ENCODE data around the gene NTSR1.

DNA sequence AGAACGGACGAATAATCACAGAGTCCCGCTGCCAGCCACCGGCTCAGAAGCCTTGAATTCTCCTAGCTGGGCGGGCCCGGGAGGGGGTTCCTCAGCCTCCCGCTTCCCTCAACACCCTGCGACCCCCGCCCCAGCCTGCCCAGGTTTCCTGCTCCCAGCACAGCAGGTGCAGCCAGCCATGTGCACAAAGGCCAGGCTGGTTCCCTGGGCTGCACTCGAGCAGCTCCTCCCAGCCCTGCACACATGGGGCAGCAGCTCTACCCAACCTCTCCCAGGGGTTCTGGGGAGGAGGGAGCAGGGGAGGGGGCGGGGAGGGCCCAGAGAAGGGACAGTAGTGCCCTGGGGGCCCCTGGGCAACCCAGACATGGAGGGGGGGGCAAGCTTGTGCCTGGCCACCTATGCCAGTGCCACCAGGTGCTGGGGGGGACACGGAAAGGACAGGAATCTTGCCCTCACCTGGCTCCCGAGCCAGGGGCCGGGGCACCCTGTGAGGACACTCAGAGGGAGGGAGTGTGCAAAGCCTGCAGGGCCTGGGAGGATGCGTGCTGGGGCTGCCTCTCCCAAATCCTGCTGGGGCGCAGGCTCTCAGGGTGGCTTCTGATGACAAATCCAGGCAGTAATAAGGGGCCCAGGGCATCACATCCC lies 1.2 kb upstream of the NTSR1 start:
- TF ChIP-seq TAF1 (IDR thresholded peaks at IDR 0.05; ENCODE audit: low read depth) = no peak
- TF ChIP-seq, protein P1, sequence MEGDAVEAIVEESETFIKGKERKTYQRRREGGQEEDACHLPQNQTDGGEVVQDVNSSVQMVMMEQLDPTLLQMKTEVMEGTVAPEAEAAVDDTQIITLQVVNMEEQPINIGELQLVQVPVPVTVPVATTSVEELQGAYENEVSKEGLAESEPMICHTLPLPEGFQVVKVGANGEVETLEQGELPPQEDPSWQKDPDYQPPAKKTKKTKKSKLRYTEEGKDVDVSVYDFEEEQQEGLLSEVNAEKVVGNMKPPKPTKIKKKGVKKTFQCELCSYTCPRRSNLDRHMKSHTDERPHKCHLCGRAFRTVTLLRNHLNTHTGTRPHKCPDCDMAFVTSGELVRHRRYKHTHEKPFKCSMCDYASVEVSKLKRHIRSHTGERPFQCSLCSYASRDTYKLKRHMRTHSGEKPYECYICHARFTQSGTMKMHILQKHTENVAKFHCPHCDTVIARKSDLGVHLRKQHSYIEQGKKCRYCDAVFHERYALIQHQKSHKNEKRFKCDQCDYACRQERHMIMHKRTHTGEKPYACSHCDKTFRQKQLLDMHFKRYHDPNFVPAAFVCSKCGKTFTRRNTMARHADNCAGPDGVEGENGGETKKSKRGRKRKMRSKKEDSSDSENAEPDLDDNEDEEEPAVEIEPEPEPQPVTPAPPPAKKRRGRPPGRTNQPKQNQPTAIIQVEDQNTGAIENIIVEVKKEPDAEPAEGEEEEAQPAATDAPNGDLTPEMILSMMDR (IDR thresholded peaks at IDR 0.05; ENCODE audit: poor library complexity, severe bottlenecking) = no peak
- TF ChIP-seq, protein P2, sequence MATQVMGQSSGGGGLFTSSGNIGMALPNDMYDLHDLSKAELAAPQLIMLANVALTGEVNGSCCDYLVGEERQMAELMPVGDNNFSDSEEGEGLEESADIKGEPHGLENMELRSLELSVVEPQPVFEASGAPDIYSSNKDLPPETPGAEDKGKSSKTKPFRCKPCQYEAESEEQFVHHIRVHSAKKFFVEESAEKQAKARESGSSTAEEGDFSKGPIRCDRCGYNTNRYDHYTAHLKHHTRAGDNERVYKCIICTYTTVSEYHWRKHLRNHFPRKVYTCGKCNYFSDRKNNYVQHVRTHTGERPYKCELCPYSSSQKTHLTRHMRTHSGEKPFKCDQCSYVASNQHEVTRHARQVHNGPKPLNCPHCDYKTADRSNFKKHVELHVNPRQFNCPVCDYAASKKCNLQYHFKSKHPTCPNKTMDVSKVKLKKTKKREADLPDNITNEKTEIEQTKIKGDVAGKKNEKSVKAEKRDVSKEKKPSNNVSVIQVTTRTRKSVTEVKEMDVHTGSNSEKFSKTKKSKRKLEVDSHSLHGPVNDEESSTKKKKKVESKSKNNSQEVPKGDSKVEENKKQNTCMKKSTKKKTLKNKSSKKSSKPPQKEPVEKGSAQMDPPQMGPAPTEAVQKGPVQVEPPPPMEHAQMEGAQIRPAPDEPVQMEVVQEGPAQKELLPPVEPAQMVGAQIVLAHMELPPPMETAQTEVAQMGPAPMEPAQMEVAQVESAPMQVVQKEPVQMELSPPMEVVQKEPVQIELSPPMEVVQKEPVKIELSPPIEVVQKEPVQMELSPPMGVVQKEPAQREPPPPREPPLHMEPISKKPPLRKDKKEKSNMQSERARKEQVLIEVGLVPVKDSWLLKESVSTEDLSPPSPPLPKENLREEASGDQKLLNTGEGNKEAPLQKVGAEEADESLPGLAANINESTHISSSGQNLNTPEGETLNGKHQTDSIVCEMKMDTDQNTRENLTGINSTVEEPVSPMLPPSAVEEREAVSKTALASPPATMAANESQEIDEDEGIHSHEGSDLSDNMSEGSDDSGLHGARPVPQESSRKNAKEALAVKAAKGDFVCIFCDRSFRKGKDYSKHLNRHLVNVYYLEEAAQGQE (IDR thresholded peaks at IDR 0.05; ENCODE audit: borderline replicate concordance) = no peak
- TF ChIP-seq SMC3 (conservative IDR thresholded peaks at IDR 0.05; ENCODE audit: poor library complexity) = no peak

Measured in neural cell (in vitro differentiated cells).